GM12878 (cell line): ENCODE results near the gene TMEM236. TPM values are rescaled to one million over a fixed set of nuclear protein-coding genes. Genes with fewer than 3 reads are reported as not detected.

Experiments
- CEBPB ChIP-seq, 2 experiments: fragments of 150-350 bp in 1 of 2; IDR thresholded peaks; 2 replicates each; pipeline ENCODE4 v1.6.1; 2012 to 2014; ENCODE audit warnings: low read depth in 2 of 2, low read length in 2 of 2, borderline replicate concordance in 1 of 2, inconsistent platforms in 1 of 2
- HDAC2 ChIP-seq: fragments of 200-600 bp; sonication (generic); IDR thresholded peaks from 2 replicates; pipeline ENCODE4 v1.6.1; 2017
- MTA3 ChIP-seq: IDR thresholded peaks from 2 replicates; pipeline ENCODE4 v1.6.1; 2012; ENCODE audit warnings: low read length, inconsistent platforms, borderline replicate concordance
- ZNF274 ChIP-seq: IDR thresholded peaks from one replicate; pipeline ENCODE4 v1.8.0; 2011; ENCODE audit not compliant: insufficient read length, insufficient read depth
- ZNF384 ChIP-seq: IDR thresholded peaks from 2 replicates; pipeline ENCODE4 v1.6.1; 2012; ENCODE audit warnings: low read depth, mild to moderate bottlenecking, low read length, improper control_type of control experiment, borderline replicate concordance
- polyA plus RNA-seq, 11 experiments: library from polyadenylated mRNA; depleted of rRNA in 4 of 11; unstranded in 6 of 11; stranded (reverse) in 5 of 11; fragments of >200 nt; fragmentation: Nextera tagmentation in 4 of 11; fragmentation: Illumina TruSeq in 1 of 11; extraction: Ambion mirVana in 4 of 11; extraction: Trizol in 1 of 11; gene quantifications; 1 replicate in 1 of 11; 2 replicates in 10 of 11; pipeline versions ENCODE4 v1.2.1 to v1.2.3, GENCODE V29; 2011 to 2016; ENCODE audit warnings: inconsistent platforms in 2 of 11, missing spikeins in 2 of 11, low read depth in 1 of 11
- total RNA-seq, 4 experiments: library from RNA; depleted of rRNA in 3 of 4; stranded (reverse); fragments of >200 nt in 3 of 4; fragmentation: Illumina TruSeq in 1 of 4; extraction: Trizol in 1 of 4; gene quantifications; 2 replicates each; pipeline versions ENCODE4 v1.2.1 to v1.2.3, GENCODE V29; 2013 to 2021
- TF ChIP-seq, protein P1 (sequence below): fragments of 450-650 bp; formaldehyde crosslinking; IDR thresholded peaks from 2 replicates; pipeline ENCODE4 v1.5.0; 2022; ENCODE audit warnings: mild to moderate bottlenecking, missing genetic modification characterization
- TF ChIP-seq, protein P2 (sequence below): IDR thresholded peaks from 2 replicates; pipeline ENCODE4 v1.6.1; 2011; ENCODE audit warnings: mild to moderate bottlenecking, low read depth, low read length, moderate library complexity; ENCODE audit not compliant: insufficient replicate concordance

Gene TMEM236
- total and polyA plus RNA-seq, 10 of the 15 experiments (the other 5 are each of a cell fraction or from before 2014, with no cell fraction given), result 0.03 TPM; not detected in 9

DNA sequence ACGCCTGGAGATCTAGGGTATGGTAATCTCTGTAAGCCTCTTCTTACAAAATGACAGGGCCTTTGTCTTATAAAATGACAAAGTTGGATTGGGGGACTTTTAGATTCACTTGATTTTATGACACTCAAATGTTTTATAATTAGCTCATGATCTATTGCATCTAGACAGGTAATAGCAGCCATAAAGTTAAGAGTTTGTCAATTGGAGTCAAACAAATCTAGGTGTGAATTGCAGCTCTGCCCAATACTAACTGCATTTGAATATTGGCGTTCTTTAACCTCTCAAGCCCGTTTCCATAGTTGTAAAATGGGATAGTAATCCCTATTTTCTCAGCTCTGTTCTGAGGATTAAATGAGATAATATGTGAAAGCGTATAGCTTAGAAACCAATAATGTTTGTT is 43.1 kb downstream of the TMEM236 start (continued):
- TF ChIP-seq, protein P1, sequence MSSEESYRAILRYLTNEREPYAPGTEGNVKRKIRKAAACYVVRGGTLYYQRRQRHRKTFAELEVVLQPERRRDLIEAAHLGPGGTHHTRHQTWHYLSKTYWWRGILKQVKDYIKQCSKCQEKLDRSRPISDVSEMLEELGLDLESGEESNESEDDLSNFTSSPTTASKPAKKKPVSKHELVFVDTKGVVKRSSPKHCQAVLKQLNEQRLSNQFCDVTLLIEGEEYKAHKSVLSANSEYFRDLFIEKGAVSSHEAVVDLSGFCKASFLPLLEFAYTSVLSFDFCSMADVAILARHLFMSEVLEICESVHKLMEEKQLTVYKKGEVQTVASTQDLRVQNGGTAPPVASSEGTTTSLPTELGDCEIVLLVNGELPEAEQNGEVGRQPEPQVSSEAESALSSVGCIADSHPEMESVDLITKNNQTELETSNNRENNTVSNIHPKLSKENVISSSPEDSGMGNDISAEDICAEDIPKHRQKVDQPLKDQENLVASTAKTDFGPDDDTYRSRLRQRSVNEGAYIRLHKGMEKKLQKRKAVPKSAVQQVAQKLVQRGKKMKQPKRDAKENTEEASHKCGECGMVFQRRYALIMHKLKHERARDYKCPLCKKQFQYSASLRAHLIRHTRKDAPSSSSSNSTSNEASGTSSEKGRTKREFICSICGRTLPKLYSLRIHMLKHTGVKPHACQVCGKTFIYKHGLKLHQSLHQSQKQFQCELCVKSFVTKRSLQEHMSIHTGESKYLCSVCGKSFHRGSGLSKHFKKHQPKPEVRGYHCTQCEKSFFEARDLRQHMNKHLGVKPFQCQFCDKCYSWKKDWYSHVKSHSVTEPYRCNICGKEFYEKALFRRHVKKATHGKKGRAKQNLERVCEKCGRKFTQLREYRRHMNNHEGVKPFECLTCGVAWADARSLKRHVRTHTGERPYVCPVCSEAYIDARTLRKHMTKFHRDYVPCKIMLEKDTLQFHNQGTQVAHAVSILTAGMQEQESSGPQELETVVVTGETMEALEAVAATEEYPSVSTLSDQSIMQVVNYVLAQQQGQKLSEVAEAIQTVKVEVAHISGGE (CRISPR knock-in tag), result no peak
- TF ChIP-seq MTA3 (no peak), HDAC2 (no peak), ZNF274 (no peak), CEBPB (IDR thresholded peaks at IDR 0.05; ENCODE audit: borderline replicate concordance in 1 of 2, low read depth in 2 of 2, low read length in 2 of 2) (no peak), ZNF384 (no peak)
- TF ChIP-seq, protein P2, sequence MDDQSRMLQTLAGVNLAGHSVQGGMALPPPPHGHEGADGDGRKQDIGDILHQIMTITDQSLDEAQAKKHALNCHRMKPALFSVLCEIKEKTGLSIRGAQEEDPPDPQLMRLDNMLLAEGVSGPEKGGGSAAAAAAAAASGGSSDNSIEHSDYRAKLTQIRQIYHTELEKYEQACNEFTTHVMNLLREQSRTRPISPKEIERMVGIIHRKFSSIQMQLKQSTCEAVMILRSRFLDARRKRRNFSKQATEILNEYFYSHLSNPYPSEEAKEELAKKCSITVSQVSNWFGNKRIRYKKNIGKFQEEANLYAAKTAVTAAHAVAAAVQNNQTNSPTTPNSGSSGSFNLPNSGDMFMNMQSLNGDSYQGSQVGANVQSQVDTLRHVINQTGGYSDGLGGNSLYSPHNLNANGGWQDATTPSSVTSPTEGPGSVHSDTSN, result no peak
